Neural progenitor cell (in vitro differentiated cells): ENCODE results near the gene NCK2. TPM values are rescaled to one million over a fixed set of nuclear protein-coding genes. Genes with fewer than 3 reads are reported as not detected.

ENCODE experiments used
- DNase-seq: peaks from one replicate; pipeline ENCODE4 v3.0.0-alpha.2; 2016; ENCODE audit warnings: low spot score
- H2AFZ ChIP-seq: fragments of 200-600 bp; sonication (generic); replicated peaks from 2 replicates; pipeline ENCODE4 v1.6.1; 2016; ENCODE audit warnings: antibody characterized with exemption
- H3F3A ChIP-seq: fragments of 200-600 bp; sonication (generic); 2 replicates; pipeline ENCODE4 v1.6.1; 2016; ENCODE audit warnings: antibody characterized with exemption, low read depth
- H3K27ac ChIP-seq: fragments of 200-600 bp; sonication (generic); 2 replicates; pipeline ENCODE4 v1.5.1; 2016; ENCODE audit warnings: mild to moderate bottlenecking
- H3K27me3 ChIP-seq: fragments of 200-600 bp; sonication (generic); 2 replicates; pipeline ENCODE4 v1.6.1; 2016; ENCODE audit warnings: mild to moderate bottlenecking, moderate library complexity
- H3K36me3 ChIP-seq: fragments of 200-600 bp; sonication (generic); 2 replicates; pipeline ENCODE4 v1.5.1; 2016
- H3K4me1 ChIP-seq: fragments of 200-600 bp; sonication (generic); 2 replicates; pipeline ENCODE4 v1.6.1; 2016; ENCODE audit warnings: mixed run types
- H3K4me2 ChIP-seq: fragments of 200-600 bp; sonication (generic); 2 replicates; pipeline ENCODE4 v1.6.1; 2016
- H3K4me3 ChIP-seq: fragments of 200-600 bp; sonication (generic); 2 replicates; pipeline ENCODE4 v1.5.1; 2016
- H3K79me2 ChIP-seq: fragments of 200-600 bp; sonication (generic); 2 replicates; pipeline ENCODE4 v1.6.1; 2016; ENCODE audit warnings: low read depth
- H3K9ac ChIP-seq: fragments of 200-600 bp; sonication (generic); 2 replicates; pipeline ENCODE4 v1.6.1; 2016
- H3K9me3 ChIP-seq: fragments of 200-600 bp; sonication (generic); 2 replicates; pipeline ENCODE4 v1.5.1; 2016; ENCODE audit warnings: low read depth
- H4K20me1 ChIP-seq: fragments of 200-600 bp; sonication (generic); 2 replicates; pipeline ENCODE4 v1.6.1; 2016; ENCODE audit warnings: low read depth
- H3K27ac Mint-ChIP-seq: 3 replicates; pipeline ENCODE4 v1.8.0; 2021; ENCODE audit warnings: mixed read lengths
- H3K27me3 Mint-ChIP-seq: 2 replicates; pipeline ENCODE4 v1.8.0; 2022; ENCODE audit warnings: low read depth, mild to moderate bottlenecking, inconsistent platforms, moderate library complexity, mixed read lengths; ENCODE audit not compliant: insufficient read depth
- H3K36me3 Mint-ChIP-seq: 3 replicates; pipeline ENCODE4 v1.8.0; 2021; ENCODE audit warnings: mixed read lengths
- H3K4me1 Mint-ChIP-seq: 3 replicates; pipeline ENCODE4 v1.8.0; 2021; ENCODE audit warnings: mixed read lengths
- H3K4me3 Mint-ChIP-seq: 3 replicates; pipeline ENCODE4 v1.8.0; 2021; ENCODE audit warnings: mild to moderate bottlenecking, moderate library complexity, mixed read lengths
- H3K9me3 Mint-ChIP-seq: 3 replicates; pipeline ENCODE4 v1.8.0; 2020; ENCODE audit warnings: mixed read lengths
- CTCF ChIP-seq: fragments of 200-600 bp; sonication (generic); IDR thresholded peaks from 2 replicates; pipeline ENCODE4 v1.5.1; 2017; ENCODE audit warnings: antibody characterized with exemption, mild to moderate bottlenecking
- EZH2 ChIP-seq: fragments of 200-600 bp; sonication (generic); IDR thresholded peaks from 2 replicates; pipeline ENCODE4 v1.6.1; 2017; ENCODE audit warnings: antibody characterized with exemption, mild to moderate bottlenecking, moderate library complexity
- EZH2phosphoT487 ChIP-seq: fragments of 200-600 bp; sonication (generic); IDR thresholded peaks from 2 replicates; pipeline ENCODE4 v1.6.1; 2017; ENCODE audit warnings: antibody characterized with exemption
- total RNA-seq: library from RNA; depleted of rRNA; stranded (reverse); fragments of >200 nt; gene quantifications from 2 replicates; pipeline ENCODE4 v1.2.3, GENCODE V29; 2015; ENCODE audit warnings: low replicate concordance

The NCK2 gene
- total RNA-seq, 1 donor from 2014 or later = 26.2 TPM

GRCh38 chr2:105834931-105835330 lies 90.2 kb downstream of the NCK2 start:
- Histone ChIP-seq H3K36me3 (no peaks in the 10 kb centered on the region), H3K9me3 (peaks cover 7% of the 10 kb centered on the region), H3K9ac (no peak overlapping the region), H4K20me1 (peaks cover 16% of the 10 kb centered on the region), H3K4me3 (no peak overlapping the region), H3K27me3 (no peaks in the 10 kb centered on the region), H3F3A (no peaks in the 10 kb centered on the region), H2AFZ (no peak overlapping the region), H3K79me2 (peaks cover 97% of the 10 kb centered on the region), H3K4me2 (no peak overlapping the region), H3K4me1 (peaks cover 7% of the 10 kb centered on the region), H3K27ac (no peak overlapping the region)
- Mint-ChIP-seq H3K27ac (no peak overlapping the region), H3K36me3 (peaks cover 46% of the 10 kb centered on the region), H3K27me3 (no peaks in the 10 kb centered on the region), H3K4me1 (peaks cover 5% of the 10 kb centered on the region), H3K9me3 (peaks cover 74% of the 10 kb centered on the region), H3K4me3 (no peak overlapping the region)
- DNase-seq = no peak
- TF ChIP-seq EZH2phosphoT487 (no peak), EZH2 (no peak), CTCF (no peak)

GRCh38 chr2:105836341-105836740 lies 91.6 kb downstream of the NCK2 start:
- H3F3A ChIP-seq = no peaks in the 10 kb centered on the region
- no peaks in the 10 kb centered on the region for H3K27me3 ChIP-seq
- TF ChIP-seq EZH2phosphoT487 = no peak
- H3K36me3 ChIP-seq = no peaks in the 10 kb centered on the region
- Mint-ChIP-seq H3K4me1 (peaks cover 5% of the 10 kb centered on the region), H3K4me3 (no peak overlapping the region), H3K27ac (no peak overlapping the region), H3K9me3 (peaks cover 66% of the 10 kb centered on the region), H3K36me3 (peaks cover 50% of the 10 kb centered on the region), H3K27me3 (peaks cover 2% of the 10 kb centered on the region)
- H3K27ac ChIP-seq = no peak overlapping the region
- peaks cover 7% of the 10 kb centered on the region for H3K9me3 ChIP-seq
- no peak overlapping the region for H3K4me3 ChIP-seq
- H3K4me2 ChIP-seq = no peak overlapping the region
- no peak overlapping the region for H3K9ac ChIP-seq
- no peak overlapping the region for H2AFZ ChIP-seq
- H4K20me1 ChIP-seq = peaks cover 26% of the 10 kb centered on the region
- peaks cover 89% of the 10 kb centered on the region for H3K79me2 ChIP-seq
- H3K4me1 ChIP-seq = peaks cover 7% of the 10 kb centered on the region
- no peak for DNase-seq

- Mint-ChIP-seq H3K9me3 (peaks cover 59% of the 10 kb centered on the region), H3K4me1 (peaks cover 5% of the 10 kb centered on the region), H3K27ac (no peak overlapping the region), H3K36me3 (peaks cover 47% of the 10 kb centered on the region), H3K27me3 (peaks cover 2% of the 10 kb centered on the region), H3K4me3 (no peak overlapping the region)
- H3K4me1 ChIP-seq = peaks cover 7% of the 10 kb centered on the region
- no peaks in the 10 kb centered on the region for H3K27me3 ChIP-seq
- H3K9me3 ChIP-seq = peaks cover 7% of the 10 kb centered on the region
- H2AFZ ChIP-seq = no peak overlapping the region
- TF ChIP-seq CTCF (no peak), EZH2 (no peak), EZH2phosphoT487 (no peak)
- no peak overlapping the region for H3K4me2 ChIP-seq
- no peaks in the 10 kb centered on the region for H3F3A ChIP-seq
- no peaks in the 10 kb centered on the region for H3K36me3 ChIP-seq
- no peak for DNase-seq
- H3K9ac ChIP-seq = no peak overlapping the region
- H3K4me3 ChIP-seq = no peak overlapping the region
- H3K27ac ChIP-seq = no peak overlapping the region
- peaks cover 28% of the 10 kb centered on the region for H4K20me1 ChIP-seq
- H3K79me2 ChIP-seq = peaks cover 82% of the 10 kb centered on the region
Measured at GRCh38 chr2:105836840-105837692, 92.4 kb downstream of the NCK2 start.

- Histone ChIP-seq H3F3A (no peaks in the 10 kb centered on the region), H3K27ac (no peak overlapping the region), H3K4me1 (peaks cover 7% of the 10 kb centered on the region), H3K79me2 (peaks cover 55% of the 10 kb centered on the region), H2AFZ (no peak overlapping the region), H3K4me3 (no peak overlapping the region), H3K4me2 (no peak overlapping the region), H4K20me1 (peaks cover 37% of the 10 kb centered on the region), H3K27me3 (no peaks in the 10 kb centered on the region), H3K9ac (no peak overlapping the region), H3K36me3 (no peaks in the 10 kb centered on the region), H3K9me3 (no peaks in the 10 kb centered on the region)
- Mint-ChIP-seq H3K4me3 (no peak overlapping the region), H3K27ac (no peak overlapping the region), H3K27me3 (peaks cover 2% of the 10 kb centered on the region), H3K36me3 (peaks cover 41% of the 10 kb centered on the region), H3K4me1 (peaks cover 7% of the 10 kb centered on the region), H3K9me3 (peaks cover 37% of the 10 kb centered on the region)
- DNase-seq = no peak
- TF ChIP-seq EZH2 = no peak
- TF ChIP-seq EZH2phosphoT487 = no peak
- TF ChIP-seq CTCF = no peak
Measured at GRCh38 chr2:105839793-105840192, 95.1 kb downstream of the NCK2 start.
